Colon (tissue), 2 donors: ENCODE data around the gene SLC26A8.
"Not testable (repeated sequence)": the region's sequence is repeated elsewhere in the genome, so short reads cannot be mapped to it uniquely, and the experiment has no call there.

Experiments used
- FAIRE-seq: peaks from 2 replicates; lab custom pipeline; 2012; peaks lifted over from hg19 to GRCh38; lab: Jason Lieb, UNC
- donor health status: control.
- donor health status: control.

SLC26A8 gene

DNA sequence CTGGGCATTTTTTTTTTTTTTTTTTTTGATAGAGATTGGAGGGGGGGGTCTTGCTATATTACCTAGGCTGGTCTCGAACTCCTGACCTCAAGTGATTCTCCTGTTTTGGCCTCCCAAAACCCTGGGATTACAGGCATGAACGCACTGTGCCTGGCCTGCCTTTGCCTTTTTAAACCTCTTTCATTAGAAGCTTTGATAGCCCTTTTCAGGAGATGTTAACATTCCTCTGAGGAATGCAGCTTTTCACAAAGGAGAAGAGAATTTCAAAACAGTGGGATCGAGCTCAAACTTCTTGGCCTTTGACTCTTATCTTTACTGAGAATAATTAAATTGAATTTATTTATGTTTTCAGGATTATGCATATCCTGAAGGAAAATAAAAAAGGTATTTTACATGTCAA is 31.3 kb downstream of the SLC26A8 start:
- FAIRE-seq = no peak

DNA sequence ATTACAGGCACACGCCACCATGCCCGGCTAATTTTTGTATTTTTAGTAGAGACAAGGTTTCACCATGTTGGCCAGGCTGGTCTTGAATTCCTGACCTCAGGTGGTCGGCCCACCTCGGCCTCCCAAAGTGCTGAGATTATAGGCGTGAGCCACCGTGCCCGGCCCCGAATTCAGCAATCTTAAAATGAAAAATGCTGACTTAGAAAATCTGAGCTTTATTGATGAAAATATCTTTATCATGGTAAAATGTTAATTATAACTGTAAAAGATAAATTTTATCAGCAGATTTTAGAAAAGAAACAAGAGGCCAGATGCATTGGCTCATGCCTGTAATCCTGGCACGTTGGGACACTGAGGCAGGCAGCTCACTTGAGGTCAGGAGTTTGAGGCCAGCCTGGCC is 36.4 kb downstream of the SLC26A8 start:
- not testable (repeated sequence) for FAIRE-seq

DNA sequence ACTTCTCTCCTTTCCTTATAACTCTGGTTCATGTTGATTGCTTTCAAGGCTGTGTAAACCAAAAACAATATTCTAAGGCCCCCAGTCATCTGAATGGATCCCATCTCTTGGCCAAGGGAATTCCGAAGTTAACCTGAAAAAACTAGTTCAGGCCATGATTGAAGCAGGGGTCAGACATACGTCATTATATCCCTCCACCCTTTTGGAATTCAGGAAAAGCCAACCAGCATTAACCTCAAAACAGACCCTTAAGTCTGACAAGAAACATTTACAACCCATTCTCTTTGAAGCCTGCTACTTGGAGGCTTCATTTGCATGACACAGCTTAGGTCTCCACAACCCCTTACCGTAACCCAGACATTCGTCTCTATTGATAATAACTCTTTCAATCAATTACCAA is 39.7 kb downstream of the SLC26A8 start:
- no peak for FAIRE-seq

DNA sequence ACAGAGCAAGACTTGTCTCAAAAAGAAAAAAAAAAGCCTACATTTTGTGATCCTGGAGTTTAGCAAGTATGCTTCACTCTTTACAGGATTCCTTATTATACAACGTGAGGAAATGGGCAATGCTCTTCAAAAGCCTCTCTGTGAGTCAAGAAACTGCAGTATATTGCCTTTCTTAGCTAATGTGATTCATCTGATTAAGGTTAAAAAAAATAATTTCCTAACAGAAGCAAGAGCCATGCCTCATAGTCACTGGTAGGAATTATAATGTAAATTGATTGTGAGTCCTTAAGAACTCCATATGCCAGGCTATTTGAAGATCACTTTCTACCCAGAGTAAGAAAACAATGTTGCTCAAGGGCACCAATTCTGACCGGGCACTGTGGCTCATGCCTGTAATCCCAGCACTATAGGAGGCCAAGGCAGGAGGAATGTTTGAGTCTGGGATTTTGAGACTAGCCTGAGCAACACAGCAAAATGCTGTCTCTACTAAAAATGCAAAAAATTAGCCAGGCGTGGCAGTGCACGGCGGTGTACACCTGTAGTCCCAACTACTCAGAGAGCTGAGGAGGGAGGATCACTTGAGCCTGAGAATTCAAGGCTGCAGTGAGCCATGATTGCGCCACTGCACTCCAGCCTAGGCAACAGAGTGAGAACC is 43.3 kb downstream of the SLC26A8 start:
- FAIRE-seq = no peak

DNA sequence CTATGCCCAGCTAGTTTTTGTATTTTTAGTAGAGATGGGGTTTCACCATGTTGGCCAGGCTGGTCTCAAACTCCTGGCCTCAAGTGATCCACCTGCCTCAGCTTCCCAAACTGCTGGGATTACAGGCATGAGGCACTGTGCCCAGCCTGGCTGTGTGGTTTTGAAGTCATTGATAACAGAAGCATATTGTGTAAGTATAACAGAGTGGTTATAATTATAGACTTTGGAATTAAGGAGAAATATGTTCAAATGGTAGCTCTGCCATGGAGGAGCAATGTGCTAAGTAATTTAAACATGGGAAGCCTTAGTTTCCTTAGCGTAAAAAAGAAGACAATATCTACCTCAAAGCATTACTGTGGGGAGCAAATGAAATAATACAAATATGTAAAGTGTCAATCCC is 44.3 kb downstream of the SLC26A8 start:
- not testable (repeated sequence) for FAIRE-seq

DNA sequence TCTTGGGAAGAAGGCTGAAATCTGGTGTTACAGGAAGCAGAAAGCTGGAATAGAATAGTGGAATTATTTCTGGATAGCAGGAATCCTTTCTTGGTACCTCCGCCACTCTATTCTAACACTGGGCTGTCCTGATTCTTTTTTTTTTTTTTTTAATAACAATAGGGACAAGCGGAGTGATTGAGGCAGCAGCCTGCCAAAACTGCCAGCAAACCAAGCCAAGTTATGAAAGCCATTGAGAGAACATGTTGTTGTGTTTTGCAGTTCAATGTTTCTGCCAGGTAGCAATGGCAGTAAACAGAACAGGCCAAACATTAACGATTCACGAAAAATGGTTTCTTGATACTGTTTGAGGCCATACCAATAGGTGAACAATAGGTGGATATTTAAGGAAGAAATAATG is 47.1 kb downstream of the SLC26A8 start:
- no peak for FAIRE-seq

DNA sequence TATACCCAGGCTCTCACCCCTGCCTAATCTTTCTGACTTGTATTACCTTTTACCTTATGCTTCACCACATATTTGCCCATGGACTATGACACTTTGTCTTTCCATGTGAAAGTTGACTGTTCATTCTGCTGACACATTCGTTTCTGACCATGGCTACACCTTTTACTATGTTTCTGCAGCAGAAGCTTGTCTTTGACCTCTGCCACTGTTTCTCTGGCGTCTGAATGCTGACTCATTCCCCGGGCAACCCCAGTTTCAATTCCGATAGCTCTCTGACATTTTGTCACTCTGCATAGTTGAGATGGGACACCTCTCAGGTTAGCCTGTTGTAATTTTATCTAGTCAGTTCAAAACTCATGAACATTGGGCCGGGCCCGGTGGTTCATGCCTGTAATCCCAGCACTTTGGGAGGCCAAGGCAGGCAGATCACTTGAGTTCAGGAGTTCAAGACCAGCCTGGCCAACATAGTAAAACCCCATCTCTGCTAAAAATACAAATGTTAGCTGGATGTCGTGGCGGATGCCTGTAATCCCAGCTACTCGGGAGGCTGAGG is 50.7 kb downstream of the SLC26A8 start:
- no peak for FAIRE-seq

DNA sequence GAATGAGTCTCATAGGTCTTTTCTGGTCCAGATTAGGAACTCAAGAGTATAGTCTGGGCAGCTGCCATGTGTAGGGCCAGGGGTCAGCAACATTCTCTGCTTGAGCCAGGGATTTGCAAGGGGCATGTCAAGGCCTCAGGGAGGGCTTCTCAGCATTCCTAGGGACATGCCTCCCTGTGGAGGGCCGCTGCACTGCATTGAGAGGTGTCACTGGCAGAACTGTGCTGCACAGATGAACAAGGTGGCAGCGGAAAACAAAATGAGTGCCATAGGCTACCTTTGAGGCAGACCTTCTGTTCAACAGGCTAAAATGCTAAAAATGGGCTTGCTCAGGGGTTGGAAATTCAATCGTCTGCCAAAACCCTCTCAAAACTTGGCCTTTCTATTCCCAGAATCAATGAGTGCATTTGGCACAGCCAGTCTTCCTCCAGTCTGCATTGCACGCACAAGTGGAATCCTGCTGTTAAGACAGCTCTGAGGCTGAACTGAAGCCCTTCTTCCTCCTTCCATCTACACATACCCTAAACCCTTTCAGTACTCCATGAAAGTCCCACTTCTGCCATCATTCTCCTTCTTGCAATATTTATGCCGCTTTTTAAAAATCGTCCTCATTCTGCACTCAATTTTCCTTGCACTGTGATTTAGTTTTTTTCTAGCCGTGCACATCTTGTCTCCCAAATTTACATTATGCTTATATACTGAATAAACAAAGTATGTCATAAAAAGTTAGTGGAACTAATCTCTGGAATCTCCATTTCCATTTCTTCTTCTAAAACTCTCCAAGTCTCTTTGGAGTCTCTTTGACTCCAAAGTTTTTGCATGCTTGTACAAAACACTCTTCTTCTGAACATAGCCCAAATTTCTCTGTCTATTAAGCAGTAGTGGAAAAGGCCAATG is 51.7 kb downstream of the SLC26A8 start:
- no peak for FAIRE-seq

DNA sequence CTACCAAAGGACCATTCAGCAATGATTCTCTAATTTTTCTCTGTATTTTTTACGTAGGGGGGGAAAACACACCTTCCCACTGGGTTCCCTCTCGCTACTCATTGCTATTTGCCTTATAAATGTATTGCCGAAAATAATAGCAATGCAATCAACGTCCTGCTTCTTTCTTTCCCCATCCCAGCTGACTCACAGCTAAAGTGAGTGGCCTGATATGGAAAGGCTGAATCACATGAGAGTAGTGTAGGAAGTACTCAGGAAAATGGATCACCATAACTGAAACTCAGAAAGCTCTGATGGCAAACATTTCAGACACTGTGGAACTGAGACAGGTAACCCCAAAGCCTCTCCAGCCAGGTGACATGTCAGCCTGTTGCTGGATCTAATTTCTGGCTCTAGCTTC is 54.3 kb downstream of the SLC26A8 start:
- FAIRE-seq = no peak

DNA sequence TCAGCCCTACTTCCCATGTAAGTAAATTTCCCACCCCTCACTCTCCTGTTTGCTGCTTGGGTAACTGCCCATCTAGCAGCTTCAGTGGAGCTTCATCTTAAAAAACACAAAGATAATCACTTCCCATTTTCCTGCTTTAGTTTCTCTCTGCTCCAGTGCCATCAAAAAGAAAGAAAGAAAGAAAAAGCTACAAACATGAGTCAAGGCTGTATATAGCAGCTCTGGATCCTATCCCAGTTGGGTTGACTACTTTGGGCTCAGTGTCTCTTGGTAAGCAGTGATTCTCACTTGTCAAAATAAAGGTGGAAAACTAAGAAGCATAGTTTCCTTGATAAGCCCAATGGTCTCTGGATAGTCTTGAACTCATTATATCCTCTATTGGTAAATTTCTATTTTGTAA is 54.8 kb downstream of the SLC26A8 start:
- FAIRE-seq = no peak

DNA sequence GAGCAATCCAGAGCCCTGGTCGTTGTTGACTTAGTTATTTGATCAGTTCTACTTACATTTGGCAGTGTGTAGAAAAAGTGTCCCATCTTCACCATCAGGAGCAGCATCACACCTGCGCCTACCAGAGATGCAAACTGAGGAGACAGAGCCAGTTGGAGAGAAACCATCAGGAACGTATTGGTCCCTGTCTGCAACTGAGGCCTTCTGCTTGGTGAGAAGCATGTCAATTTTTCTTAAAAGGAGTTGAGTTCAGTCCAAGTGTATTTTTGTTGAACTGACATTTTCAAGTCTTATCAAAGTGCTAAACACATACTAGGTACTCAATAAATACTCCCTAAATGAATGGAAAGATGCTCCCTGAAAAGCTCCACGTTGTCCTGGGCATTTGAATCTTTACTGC is 55.6 kb downstream of the SLC26A8 start:
- no peak for FAIRE-seq

DNA sequence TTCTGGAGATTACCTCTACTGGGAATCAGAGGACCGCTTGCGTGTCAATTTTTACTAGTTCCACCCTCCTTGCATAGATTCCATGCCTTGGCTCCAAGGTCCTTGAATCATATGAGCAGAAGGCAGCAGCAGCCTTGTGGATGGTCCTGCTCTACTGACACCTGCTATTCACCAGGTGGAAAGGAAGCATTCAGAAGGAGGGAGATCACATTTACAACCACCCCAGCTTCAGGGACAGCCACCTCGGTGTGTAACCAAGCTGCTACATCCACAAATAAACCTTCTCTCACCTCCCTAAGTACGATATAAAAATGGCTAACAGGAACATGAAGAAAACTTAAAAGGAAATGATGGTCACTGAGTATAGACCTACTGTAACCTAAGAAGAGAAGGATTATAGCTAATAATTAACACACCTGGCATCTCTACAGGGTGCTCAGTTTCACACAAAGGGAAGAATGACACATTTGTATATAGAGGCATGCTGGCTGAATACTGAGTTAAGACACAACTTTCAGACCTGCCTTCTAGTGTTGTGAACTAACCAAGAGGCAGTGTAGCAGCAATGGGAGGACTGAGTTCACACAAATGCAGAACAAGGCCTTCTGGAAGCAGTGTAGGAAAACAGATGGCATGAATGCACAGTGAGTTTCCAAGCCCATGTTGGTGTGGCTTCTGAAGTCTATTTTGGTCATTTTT is 57.2 kb downstream of the SLC26A8 start:
- FAIRE-seq = no peak

DNA sequence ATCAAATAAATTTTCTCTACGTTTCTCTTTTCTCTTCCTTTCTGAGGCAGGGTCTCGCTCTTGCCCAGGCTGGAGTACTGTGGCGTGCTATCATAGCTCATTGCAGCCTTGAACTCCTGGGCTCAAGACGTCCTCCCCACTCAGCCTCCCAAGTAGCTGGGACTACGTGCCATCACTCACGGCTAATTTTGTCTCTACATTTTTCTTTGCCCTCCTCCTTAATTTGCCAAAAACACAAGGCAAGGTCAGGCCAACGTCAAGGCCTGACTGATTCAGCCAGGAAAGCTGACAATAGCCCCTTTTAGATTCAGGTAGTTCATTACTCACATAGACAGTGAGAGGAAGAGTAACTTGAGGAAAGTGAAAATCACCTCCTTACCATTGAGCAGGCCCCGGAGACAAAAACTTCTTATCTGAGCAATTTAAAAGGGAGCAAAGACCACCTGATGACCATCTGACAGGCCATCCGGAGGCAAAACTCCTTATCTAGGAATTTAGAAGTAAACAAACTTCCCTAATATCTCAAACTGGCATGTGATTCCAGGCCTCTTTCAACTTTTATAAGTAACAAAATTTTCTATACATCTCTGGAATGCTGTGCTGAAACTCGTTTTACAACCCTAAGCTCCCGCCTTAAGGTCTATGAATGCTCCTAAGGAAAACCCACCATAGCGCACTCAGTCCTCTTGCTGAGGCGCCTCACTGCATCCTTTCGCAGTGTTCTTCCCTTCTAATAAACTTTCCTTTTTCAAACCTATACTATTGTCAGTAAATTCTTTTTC is 61.5 kb downstream of the SLC26A8 start:
- no peak for FAIRE-seq

DNA sequence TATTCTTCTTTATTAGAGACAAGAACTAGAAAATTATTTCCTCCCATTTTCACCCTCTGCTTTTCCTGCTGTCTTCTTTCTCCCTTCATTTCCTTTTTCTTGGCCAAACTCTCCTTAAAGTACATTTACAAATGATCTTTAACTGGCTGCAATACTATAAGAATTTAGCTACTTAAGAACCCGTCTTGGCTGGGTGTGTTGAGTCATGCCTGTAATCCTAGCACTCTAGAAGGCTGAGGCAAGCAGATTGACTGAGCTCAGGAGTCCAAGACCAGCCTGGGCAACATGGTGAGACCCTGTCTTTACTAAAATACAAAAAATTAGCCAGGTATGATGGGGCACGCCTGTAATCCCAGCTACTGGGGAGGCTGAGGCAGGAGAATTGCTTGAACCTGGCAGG is 64.3 kb downstream of the SLC26A8 start:
- no peak for FAIRE-seq

DNA sequence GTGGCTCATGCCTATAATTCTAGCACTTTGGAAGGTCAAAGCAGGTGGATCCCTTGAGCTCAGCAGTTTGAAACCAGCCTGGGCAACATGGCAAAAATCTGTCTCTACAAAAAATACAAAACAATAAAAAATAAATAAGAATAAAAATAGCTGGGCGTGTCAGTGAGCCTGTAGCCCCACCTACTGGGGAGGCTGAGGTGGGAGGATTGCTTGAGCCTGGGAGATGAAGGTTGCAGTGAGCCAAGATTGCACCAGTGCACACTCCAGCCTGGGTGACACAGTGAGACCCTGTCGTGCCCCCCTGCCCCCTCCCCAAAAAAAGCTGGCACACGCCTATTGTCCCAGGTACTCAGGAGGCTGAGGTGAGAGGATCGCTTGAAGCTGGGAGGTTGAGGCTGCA is 68.5 kb downstream of the SLC26A8 start:
- no peak for FAIRE-seq

DNA sequence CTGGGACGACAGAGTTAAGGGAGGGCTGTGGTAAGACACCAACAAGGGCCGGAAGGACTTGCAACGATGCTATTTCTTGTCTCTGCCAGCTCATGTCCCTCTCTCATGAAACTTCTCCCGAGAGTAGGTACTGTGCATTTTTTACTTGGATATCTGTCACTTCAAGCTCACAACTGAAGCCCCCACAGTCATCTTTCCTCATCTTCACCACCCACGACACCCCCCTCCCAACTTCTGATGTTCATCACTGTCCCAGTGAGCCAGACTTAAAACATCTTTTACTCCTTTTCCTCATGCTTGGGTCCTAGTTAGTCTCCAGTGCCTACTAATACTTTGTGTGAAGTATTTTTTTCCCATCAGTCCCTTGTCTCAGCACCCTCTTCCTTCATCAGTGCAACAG is 68.9 kb downstream of the SLC26A8 start:
- no peak for FAIRE-seq

DNA sequence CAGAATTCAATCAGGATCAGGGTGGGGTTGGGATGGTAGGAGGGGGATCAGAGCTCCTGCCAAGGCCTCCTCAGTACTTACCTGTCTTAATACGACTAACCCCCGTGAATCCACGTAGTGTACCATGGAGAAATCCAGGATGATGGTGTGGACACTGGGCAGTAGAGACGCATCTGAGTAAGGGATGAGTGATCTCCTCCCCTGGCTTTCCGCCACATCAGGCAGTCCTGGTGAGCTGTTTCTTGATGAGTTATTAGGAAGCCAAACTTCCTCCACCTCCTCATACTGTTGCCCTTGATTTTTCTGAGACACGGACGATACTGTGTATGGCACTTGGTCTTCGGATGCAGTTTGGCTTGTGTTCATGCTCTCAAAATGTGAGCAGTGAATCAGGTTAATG is 69.4 kb downstream of the SLC26A8 start:
- no peak for FAIRE-seq

DNA sequence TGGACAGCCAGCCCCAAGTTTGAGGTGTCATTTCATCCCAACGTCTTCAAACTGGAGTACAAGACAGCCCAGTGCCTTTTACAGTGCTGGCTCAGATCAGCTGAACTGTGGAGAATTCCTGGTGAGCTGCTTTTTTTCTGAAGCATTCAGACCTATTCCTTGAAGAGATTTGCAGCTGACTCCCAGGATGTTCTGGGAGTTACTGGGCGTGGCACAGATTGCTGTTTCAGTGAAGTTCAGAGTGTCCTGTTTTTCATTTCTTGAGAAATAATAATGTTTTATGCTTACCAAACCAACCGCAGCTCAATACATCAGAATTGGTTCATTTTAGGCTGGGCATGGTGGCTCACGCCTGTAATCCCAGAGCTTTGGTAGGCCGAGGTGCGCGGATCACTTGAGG is 70.1 kb downstream of the SLC26A8 start:
- FAIRE-seq = no peak

DNA sequence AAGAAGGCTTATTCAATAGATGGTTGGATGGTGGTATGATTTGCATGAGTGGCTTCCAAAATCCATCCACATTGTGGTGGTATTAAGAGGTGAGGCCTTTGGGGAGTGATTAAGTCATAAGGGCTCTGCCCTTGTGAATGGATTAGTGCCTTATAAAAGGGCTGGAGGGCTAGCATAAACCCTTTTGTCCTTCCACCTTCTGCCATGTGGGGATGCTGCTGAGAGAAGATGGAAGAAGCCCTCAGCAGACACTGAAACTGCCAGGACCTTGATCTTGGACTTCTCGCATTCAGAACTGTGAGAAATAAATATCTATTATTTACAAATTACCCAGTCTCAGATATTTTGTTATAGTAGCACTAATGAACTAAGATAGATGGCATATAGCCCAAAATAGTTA is 75.7 kb downstream of the SLC26A8 start:
- FAIRE-seq = no peak

DNA sequence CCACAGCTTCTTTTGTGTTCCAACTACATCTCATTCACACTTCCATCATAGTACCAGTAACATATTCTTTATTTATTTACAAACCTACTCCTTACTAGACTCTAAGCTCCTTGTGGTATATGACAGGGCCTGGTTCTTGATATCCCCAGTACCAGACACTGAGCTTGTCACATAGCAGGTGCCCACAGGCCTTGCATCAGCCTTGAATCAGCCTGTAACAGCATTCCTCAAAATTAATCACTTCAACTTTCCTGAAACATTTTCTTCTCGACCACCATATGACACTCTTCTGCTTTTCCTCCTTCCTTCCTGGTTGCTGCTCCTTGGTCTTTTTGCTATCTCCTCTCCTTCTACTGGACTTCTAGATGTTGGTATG is 78.8 kb downstream of the SLC26A8 start:
- no peak for FAIRE-seq

DNA sequence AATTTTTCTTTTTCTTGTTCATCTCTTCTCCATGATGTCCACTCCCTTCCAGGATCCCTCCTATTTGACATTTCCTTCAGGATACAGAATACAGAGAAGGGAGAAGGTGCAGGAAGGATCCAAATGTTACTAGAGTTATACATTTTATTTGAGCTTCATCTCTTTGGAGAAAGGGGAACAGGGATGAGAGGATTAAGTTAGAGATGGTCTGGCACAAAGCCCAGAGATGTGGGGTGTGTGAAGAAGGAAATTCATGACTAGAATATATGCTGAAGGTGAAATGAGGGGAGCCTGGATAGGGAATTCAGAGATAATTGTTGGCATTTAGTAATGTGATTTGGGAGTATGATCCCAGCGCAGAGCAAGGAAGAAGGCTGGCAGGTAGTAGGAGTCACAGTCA is 81.1 kb downstream of the SLC26A8 start:
- no peak for FAIRE-seq

DNA sequence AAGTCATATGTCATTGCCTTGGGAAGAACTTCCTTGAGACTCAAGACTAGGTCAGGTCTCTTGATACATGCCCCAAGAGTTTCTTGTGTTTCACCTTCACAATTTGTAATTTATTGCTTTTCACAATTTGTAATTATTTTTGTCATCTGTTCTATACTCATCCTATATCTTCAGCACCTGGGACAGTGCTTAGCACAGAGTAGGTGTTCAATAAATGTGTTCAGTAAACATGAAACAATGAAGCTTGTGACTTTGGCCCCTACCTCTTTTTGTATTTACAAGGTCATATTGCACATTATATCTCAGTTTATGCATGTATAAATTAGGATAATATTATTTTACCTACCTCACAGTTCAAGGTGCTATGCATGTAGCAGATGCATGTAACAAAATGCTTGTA is 82.1 kb downstream of the SLC26A8 start:
- FAIRE-seq = no peak
